Vagina (tissue), 2 donors: ENCODE data around the gene IL3RA.

ENCODE experiments used
- CTCF ChIP-seq, 3 experiments: fragments of 450-650 bp in 2 of 3; fragments of 200-600 bp in 1 of 3; sonication (generic) in 1 of 3; IDR thresholded peaks; one replicate each; pipeline ENCODE4 v1.5.1; 2017 to 2019; ENCODE audit warnings: antibody characterized with exemption in 3 of 3, mild to moderate bottlenecking in 2 of 3, moderate library complexity in 2 of 3
- POLR2A ChIP-seq, 2 donors: fragments of 450-650 bp; IDR thresholded peaks; one replicate each; pipeline ENCODE4 v1.6.1; 2017; ENCODE audit warnings: antibody characterized with exemption in 2 of 2, mild to moderate bottlenecking in 2 of 2, moderate library complexity in 2 of 2

GRCh38 chrX:1380672-1381233 is 44.2 kb downstream of the IL3RA start:
- TF ChIP-seq CTCF (IDR thresholded peaks at IDR 0.05) (no peak), POLR2A (IDR thresholded peaks at IDR 0.05) (no peak)
